IMR-90 (cell line): Measurements from ENCODE around the gene ZNF2.

ENCODE experiments used
- BHLHE40 ChIP-seq: fragments of 150-350 bp; IDR thresholded peaks from 2 replicates; pipeline ENCODE4 v1.6.1; 2016; ENCODE audit warnings: mild to moderate bottlenecking, low read depth, low read length
- CEBPB ChIP-seq: IDR thresholded peaks from 2 replicates; pipeline ENCODE4 v1.6.1; 2012; ENCODE audit warnings: low read depth, low read length, improper control_type of control experiment
- FOS ChIP-seq: fragments of 150-350 bp; IDR thresholded peaks from 2 replicates; pipeline ENCODE4 v1.6.1; 2016; ENCODE audit warnings: low read depth, low read length
- MAFK ChIP-seq: IDR thresholded peaks from 2 replicates; pipeline ENCODE4 v1.6.1; 2012; ENCODE audit warnings: low read depth, low read length, improper control_type of control experiment
- MAZ ChIP-seq: IDR thresholded peaks from 2 replicates; pipeline ENCODE4 v1.6.1; 2012; ENCODE audit warnings: low read depth, mild to moderate bottlenecking, low read length, improper control_type of control experiment, moderate library complexity, borderline replicate concordance
- MXI1 ChIP-seq: IDR thresholded peaks from 2 replicates; pipeline ENCODE4 v1.6.1; 2012; ENCODE audit warnings: low read depth, mild to moderate bottlenecking, low read length, moderate library complexity, borderline replicate concordance
- POLR2A ChIP-seq: IDR thresholded peaks from 2 replicates; pipeline ENCODE4 v1.6.1; 2012; ENCODE audit warnings: mild to moderate bottlenecking, low read depth, low read length
- RFX5 ChIP-seq: IDR thresholded peaks from 2 replicates; pipeline ENCODE4 v1.8.0; 2012; ENCODE audit warnings: low read depth, mild to moderate bottlenecking, low read length, moderate library complexity
- SMC3 ChIP-seq: fragments of 150-350 bp; IDR thresholded peaks from 2 replicates; pipeline ENCODE4 v1.6.1; 2016; ENCODE audit warnings: low read depth, mild to moderate bottlenecking, antibody characterized with exemption, low read length, moderate library complexity
- TF ChIP-seq, protein P1 (sequence below): fragments of 150-350 bp; IDR thresholded peaks from 2 replicates; pipeline ENCODE4 v1.6.1; 2016; ENCODE audit warnings: low read depth, mild to moderate bottlenecking, low read length, moderate library complexity, borderline replicate concordance
- TF ChIP-seq, protein P2 (sequence below): conservative IDR thresholded peaks from 2 replicates; pipeline ENCODE4 v1.5.1; 2012; ENCODE audit warnings: mild to moderate bottlenecking, low read depth, low read length, improper control_type of control experiment
- TF ChIP-seq, protein P3 (sequence below): fragments of 150-350 bp; IDR thresholded peaks from 2 replicates; pipeline ENCODE4 v1.6.1; 2017; ENCODE audit warnings: mild to moderate bottlenecking, antibody characterized with exemption, low read length, low read depth

DNA sequence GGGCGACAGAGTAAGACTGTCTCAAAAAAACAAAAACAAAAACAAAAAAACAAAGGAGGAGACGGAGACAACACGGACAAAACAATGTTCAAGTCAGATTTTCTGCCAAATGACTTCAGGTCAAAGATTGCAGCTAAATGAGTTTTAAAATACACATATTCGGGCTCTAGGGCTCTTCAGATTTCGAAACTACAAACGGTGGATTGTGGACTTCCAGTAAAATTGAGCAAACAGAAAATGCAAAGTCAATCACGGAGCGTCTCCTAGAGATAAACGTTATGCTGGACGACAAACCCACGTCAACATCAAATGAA is 44.6 kb upstream of the ZNF2 start:
- TF ChIP-seq BHLHE40: no peak
- no peak for TF ChIP-seq POLR2A
- TF ChIP-seq, protein P1, sequence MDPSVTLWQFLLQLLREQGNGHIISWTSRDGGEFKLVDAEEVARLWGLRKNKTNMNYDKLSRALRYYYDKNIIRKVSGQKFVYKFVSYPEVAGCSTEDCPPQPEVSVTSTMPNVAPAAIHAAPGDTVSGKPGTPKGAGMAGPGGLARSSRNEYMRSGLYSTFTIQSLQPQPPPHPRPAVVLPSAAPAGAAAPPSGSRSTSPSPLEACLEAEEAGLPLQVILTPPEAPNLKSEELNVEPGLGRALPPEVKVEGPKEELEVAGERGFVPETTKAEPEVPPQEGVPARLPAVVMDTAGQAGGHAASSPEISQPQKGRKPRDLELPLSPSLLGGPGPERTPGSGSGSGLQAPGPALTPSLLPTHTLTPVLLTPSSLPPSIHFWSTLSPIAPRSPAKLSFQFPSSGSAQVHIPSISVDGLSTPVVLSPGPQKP: no peak
- TF ChIP-seq, protein P2, sequence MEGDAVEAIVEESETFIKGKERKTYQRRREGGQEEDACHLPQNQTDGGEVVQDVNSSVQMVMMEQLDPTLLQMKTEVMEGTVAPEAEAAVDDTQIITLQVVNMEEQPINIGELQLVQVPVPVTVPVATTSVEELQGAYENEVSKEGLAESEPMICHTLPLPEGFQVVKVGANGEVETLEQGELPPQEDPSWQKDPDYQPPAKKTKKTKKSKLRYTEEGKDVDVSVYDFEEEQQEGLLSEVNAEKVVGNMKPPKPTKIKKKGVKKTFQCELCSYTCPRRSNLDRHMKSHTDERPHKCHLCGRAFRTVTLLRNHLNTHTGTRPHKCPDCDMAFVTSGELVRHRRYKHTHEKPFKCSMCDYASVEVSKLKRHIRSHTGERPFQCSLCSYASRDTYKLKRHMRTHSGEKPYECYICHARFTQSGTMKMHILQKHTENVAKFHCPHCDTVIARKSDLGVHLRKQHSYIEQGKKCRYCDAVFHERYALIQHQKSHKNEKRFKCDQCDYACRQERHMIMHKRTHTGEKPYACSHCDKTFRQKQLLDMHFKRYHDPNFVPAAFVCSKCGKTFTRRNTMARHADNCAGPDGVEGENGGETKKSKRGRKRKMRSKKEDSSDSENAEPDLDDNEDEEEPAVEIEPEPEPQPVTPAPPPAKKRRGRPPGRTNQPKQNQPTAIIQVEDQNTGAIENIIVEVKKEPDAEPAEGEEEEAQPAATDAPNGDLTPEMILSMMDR: no peak
- no peak for TF ChIP-seq RFX5
- TF ChIP-seq MAZ: no peak
- TF ChIP-seq MAFK: no peak
- TF ChIP-seq, protein P3, sequence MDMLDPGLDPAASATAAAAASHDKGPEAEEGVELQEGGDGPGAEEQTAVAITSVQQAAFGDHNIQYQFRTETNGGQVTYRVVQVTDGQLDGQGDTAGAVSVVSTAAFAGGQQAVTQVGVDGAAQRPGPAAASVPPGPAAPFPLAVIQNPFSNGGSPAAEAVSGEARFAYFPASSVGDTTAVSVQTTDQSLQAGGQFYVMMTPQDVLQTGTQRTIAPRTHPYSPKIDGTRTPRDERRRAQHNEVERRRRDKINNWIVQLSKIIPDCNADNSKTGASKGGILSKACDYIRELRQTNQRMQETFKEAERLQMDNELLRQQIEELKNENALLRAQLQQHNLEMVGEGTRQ: no peak
- no peak for TF ChIP-seq FOS
- TF ChIP-seq MXI1: no peak
- TF ChIP-seq CEBPB: no peak
- TF ChIP-seq SMC3: no peak
